Astrocyte (in vitro differentiated cells and primary cell): ENCODE measurements around the gene PMS1.

Experiments used
- EZH2 ChIP-seq: IDR thresholded peaks from 2 replicates; pipeline ENCODE4 v1.6.1; 2012; ENCODE audit warnings: mild to moderate bottlenecking, low read length, inconsistent platforms; ENCODE audit not compliant: insufficient read depth
- TF ChIP-seq, protein P1 (sequence below): IDR thresholded peaks from 2 replicates; pipeline ENCODE4 v1.5.1; 2011; ENCODE audit warnings: low read depth, mild to moderate bottlenecking, inconsistent platforms, low read length, moderate library complexity; ENCODE audit not compliant: insufficient read depth

DNA sequence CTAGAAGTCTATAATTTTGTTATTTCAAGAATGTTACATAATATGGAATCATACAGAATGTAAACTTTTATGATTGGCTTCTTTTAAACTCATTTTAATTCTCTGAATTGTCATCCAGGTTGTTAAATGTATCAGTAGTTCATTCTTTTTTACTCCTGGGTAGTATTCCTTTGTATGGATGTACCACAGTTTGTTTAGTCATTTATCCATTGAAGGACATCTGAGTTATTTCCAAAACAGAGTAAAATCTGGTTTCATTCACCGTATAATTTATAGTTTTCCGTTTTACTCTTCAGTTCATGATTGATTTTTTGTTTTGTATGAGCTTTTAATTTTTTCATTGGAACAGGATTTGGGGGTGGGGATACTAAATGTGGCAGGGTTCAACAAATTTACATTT, 132.4 kb downstream of the PMS1 start:
- TF ChIP-seq, protein P1, sequence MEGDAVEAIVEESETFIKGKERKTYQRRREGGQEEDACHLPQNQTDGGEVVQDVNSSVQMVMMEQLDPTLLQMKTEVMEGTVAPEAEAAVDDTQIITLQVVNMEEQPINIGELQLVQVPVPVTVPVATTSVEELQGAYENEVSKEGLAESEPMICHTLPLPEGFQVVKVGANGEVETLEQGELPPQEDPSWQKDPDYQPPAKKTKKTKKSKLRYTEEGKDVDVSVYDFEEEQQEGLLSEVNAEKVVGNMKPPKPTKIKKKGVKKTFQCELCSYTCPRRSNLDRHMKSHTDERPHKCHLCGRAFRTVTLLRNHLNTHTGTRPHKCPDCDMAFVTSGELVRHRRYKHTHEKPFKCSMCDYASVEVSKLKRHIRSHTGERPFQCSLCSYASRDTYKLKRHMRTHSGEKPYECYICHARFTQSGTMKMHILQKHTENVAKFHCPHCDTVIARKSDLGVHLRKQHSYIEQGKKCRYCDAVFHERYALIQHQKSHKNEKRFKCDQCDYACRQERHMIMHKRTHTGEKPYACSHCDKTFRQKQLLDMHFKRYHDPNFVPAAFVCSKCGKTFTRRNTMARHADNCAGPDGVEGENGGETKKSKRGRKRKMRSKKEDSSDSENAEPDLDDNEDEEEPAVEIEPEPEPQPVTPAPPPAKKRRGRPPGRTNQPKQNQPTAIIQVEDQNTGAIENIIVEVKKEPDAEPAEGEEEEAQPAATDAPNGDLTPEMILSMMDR = no peak
- no peak for TF ChIP-seq EZH2
